Islet precursor cell (in vitro differentiated cells): ENCODE results near the gene ELOVL3.
"Not testable (repeated sequence)": the region's sequence is repeated elsewhere in the genome, so short reads cannot be mapped to it uniquely, and the experiment has no call there.

Experiments used
- DNase-seq: peaks from one replicate; pipeline ENCODE4 v3.0.0-alpha.2; 2018

Gene ELOVL3

DNA sequence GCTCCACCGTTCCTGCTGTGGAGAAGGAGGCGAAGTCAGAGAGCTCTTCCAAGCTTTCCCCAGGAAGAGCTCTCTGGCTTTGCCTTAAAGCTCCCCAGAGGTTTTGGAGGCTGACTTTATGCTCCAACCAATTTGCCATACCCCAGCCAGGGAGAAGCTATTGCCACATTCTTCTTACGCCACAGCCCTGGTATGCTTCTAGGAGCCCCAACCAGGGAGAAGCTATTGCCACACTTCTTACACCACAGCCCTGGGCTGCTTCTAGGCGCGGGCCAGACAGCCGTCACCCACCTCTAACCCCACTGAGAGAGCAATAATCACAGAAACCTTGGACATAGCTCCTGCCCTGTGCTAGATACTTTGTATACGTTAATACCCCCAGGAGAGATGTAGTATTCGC is 951 bp downstream of the ELOVL3 start:
- no peak for DNase-seq

DNA sequence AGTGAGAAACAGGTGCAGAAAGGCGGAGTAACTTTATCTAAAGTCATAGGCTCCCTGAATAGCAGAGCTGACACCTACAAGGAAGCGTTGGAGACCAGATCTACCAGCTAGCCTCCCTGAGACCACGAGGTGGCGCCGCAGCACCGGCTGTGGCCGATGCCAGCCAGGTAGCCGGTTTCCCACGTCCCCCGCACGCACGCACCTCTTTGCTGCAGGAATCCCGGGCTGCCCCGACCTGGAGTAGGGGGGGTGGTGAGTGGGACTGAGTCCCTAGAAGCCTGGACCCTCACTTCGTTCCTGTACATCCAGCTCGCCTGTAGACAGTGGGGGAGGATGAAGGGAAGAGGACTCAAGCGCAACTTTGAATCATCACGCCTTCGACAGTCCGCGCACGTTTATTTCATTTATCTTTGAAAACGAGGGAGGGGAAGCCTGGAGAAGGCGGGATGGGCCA is 3.7 kb downstream of the ELOVL3 start:
- peak; percentile 91 for DNase-seq

DNA sequence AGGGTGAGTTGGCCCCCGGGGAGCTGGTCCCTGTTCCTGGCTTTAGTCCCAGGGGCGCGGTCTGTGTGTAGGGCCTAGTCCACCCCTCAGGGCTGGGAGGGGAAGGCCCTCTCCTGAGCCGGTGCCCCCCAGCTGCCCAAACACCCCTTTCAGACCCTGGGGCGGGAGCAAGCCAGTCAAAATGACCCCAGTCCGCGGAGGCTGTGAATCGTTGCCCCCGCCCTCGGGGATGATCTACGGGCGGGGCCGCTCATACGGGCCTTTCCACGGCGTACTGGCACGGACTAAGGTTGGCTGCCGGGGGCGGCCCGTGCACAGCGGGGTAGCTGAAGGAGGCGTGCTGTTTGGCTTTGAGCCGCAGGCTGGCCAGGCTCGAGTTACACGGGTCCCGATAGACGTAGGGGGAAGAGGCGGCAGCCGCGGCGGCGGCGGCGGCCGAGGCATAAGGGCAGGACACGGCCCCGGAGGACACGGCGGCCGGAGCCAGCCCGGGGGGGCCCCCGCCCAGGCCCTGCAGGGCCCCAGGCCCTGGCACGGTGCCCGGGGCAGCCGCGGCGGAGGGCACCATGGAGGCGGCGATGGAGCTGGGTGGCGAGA is 4.3 kb downstream of the ELOVL3 start:
- DNase-seq: peak; percentile 79

DNA sequence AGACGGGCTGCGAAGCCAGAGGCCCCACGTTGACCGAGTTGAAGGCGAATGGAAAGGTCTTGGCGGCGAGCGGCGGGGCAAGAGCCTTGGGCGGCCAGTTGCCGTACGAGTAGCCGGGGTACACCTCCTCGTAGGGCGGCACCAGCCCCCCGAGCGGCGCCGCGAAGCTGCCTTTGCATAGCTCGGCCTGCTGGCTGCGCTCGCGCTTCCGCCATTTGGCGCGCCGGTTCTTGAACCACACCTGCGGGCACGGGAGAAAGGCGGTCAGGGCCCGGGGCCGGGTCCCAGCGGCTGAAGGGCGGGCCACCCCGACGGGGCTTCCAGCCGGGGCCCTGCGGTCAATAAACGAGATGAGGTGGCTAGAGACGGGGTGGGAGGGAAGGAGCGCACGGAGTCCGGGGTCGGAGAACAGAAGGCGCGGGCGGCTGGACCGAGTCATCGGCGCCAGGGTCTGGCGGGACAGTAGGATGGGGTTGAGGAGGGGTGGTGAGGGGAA is 4.8 kb downstream of the ELOVL3 start:
- DNase-seq: peak; percentile 62

DNA sequence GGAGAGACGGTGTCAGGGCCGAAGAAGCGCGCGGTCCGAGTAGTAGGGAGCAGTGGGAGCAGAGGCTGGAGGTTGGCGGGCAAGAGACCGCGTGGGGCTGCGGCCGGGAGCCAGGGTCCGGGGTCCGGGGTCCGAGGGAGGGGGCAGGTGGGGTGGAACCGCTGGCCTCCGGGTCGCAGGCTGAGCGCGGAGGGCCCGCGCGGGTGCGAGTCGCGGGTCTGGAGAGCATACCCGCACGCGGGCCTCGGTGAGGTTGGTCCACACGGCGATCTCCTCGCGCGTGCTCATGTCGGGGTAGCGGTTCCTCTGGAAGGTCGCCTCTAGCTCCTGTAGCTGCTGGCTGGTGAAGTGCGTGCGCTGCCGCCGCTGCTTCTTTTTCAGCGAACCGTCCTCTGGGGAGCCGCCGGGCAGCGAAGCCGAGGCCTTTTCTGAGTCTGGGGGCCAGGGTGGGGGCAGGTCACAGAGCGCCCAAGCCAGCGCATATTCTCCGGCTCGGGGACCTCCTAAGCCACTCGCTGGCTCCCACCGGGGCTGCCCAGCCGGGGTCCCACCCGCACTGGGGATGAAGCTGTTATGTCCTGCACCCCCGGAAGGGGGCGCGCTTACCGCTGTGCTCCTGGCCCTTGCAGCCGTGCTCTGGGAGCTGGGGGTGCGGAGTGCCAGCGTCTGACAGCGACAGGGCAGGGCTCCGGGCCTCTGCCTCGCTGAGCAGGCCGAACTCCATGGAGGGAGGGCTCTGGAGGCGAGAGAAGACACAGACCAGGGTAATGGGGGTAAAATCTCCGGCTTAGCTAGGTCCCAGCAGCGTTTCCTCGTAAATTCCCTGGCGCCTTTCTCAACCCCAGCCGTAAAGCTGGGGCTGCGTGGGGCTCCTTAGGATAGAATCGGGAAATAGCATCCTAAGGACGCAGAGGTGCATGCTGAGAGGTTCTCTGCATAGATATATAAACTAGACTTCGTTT is 5.5 kb downstream of the ELOVL3 start:
- peak; percentile 78 for DNase-seq

DNA sequence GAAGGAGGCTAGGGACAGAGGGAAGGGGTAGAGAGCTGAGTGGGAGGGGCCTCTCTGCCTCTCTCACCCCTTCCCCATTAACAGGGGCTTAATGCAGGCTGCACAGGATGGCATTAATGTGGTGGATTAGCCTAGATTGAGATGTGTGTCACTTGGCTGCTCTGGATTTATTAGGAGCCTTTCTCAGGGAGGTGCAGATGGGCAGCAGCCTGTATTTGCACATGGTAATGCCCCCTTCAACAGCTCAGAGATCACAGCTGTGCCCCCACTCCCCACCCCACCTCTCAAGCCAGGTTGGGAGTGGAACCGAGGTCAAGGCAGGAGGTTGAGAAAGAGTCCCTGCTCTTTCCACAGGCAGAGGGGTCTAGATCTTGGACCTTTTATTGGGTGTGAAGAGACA is 7.9 kb downstream of the ELOVL3 start:
- no peak for DNase-seq

DNA sequence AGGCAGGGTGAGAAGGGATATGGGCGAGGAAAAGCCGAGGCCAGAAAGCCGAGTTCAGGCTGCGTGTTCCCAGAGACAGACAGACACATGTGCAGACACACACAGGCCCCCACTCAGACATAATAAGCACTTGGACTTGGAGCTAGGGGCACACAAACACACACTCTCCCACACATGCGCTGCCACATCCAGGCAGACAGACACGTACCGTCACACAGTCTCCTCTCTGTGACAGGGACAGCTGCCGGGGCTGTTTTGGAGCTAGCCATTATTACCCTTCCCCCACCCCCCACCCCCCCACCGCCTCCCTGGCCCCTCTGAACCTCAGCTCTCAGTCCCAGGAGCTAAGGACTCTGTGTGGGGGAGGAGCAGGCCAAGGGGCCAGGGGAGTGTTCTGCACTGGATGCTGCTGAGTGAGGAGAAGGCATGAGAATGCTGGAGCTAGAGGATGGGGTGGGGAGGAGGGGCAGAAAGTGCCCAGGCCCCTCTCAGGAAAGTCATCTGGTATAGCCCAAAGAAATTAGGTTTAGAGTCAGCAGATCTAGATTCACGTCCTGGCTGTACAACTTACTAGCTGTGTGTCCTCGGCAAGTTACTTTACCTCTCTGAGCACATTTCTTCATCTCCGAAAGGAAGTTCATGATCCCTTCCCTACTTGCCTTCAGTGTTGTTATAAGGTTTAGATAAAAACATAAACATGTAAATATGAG is 8.9 kb downstream of the ELOVL3 start:
- DNase-seq: no peak

DNA sequence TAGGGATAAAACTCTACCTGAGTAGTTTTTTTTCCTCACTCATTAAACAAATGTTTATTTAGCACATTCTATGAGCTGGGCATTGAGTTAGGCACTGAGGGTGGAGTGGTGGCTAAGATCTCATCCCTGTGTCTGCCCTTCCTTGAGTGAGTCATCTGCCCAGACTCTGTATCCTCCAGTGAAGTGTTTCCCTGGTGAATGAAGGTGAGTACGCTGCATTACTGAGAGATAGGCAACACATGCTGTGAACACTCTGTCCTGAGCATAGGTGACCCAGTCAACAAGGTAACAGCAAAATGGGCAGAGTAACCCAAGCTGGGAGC is 9.5 kb downstream of the ELOVL3 start:
- DNase-seq: peak; percentile 69

DNA sequence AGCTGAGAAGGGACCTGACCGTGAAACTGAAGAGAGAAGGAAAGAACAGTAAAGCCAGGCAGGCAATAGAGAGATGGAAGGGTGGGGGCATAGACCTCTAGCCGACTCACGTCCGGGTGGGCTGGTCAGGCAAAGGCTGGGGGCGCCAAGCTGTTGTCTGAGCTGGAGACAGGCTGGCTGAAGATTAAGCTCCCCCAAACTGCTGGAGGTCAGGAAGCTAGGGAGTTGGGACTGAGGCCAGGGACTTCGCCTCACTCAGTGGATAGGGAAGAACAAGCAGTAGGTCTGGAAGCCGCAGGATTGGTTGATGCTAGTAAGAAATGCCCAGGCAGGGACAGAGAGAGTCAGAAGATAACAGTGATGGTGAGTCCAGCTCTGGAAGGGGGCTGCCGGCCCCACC is 9.9 kb downstream of the ELOVL3 start:
- DNase-seq: no peak

DNA sequence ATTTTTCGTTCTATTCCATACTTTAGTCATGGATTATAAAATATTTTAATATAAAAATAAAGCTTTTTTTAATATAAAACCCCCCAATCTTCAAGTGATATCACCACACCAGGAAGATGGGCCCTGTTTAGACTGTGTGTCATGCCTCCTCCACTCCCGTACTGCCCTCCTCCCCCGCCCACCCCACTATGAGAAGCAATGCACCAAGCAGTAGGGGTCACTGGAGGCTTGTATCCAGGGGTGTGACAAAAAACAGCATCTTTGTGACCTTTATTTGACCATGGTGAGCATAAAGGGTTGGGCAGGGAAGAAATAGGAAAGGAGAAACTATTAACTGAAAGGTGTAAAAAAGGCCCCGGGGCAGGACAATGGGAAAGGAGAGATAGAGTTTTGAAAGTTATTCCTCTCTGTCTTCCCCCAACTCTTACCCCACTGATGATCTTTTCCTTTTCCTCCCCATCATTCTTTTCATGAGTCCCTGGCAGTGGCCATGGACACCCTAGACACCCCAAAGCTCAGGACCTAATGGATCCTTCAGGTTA is 11.7 kb downstream of the ELOVL3 start:
- DNase-seq: no peak

DNA sequence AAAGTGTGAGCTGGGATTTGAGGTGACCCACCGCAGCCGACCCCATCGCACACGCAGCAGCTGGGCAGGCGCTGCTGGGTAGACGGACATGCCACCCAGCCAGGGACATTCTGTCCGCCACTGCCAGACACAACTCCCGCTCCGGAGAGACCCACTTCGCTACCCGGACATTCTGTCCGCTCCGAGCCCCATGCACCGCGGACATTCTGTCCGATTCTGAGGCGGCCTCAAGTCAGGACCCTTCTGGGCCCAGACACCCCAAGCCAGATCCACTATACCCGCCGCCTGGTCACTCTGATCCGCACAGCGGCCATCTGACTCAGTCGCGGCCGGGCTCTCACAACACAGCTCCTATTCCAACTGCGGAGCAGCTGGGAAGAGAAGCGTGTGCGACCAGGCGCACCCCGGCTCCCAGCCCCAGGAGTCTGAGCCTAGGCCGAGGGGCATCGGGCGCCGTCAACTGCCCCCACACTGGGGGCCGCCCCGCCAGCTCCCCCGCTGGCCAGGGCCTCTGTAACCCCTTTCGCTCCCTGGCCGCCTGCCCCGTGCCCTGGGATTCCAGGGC is 14.4 kb downstream of the ELOVL3 start:
- DNase-seq: no peak

DNA sequence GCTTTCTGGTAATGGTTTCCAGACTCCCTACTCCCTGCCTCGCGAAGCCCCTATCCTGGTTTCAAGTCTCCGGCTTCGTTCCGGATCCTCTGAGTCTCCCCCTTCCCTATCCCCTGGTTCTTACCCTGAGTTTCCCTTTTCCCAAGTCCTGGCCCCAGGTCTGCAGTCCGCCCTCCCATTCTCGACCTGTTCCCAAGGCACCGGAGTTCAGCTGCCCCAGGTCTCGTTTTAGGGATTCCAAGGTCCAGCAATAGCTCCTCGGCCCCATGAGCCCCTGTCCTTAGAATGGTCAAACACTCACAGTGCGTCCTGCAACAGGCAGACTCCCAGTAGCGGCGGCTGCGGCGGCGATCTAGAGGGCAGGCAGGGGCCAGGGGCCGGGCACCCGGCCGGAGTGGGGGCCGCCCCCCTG is 14.9 kb downstream of the ELOVL3 start:
- no peak for DNase-seq

DNA sequence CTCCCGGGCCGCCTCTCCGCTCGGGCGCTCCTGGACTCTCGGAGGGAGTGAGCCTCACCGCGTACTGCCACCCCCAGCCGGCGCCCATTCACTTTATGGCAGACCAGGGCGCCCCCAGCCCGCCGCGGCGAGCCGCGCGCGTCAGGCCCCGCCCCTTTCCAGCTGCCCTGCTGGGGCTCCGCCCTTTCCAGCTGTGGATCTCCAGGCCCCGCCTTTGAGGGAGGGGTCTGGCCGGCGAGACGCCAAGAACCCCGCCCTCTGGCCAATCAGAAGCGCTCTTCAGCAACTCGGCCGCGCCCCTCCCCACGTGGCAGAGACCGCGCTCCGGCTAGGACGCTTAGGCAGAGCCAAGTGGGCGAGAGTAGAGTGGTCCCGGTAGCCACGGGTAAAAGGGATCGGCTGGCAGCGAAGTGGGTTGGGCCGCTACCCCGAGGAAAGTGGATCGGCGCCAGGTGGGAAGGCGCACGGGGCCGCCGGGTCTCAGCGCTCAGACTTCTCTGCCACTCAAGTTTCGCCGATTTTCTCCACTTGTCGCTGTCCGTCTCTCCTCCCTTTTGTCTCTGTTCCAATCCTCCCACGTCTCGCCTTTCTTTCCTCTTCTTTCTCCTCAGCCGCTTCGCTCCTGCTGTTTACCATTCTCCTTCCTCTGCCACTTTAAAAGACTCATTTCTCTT is 15.5 kb downstream of the ELOVL3 start, which contains the start of gene PITX3:
Gene PITX3 (minus strand): TSS at position 69 of the 674 bp plus-strand sequence. CDS start 9,432 bp downstream, outside the sequence.
- DNase-seq: peak; percentile 97

DNA sequence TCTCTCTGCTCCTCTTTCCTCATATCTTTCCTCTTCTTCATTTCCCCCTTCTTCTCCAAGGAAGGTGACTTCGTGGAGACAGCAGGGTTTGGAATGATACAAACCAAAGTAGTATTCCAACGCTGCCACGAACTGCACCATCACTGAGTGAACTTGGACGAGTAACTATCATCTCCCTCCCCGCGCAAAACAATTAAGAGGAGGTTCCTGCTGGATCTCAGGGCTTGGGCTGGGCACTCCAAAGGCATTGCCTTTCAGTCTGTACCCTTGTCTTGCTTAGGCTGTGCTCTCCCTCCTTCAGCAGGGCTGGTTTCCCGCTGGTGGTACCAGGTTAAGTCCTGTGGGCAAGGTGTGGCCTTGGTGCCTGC is 16.0 kb downstream of the ELOVL3 start:
- no peak for DNase-seq

DNA sequence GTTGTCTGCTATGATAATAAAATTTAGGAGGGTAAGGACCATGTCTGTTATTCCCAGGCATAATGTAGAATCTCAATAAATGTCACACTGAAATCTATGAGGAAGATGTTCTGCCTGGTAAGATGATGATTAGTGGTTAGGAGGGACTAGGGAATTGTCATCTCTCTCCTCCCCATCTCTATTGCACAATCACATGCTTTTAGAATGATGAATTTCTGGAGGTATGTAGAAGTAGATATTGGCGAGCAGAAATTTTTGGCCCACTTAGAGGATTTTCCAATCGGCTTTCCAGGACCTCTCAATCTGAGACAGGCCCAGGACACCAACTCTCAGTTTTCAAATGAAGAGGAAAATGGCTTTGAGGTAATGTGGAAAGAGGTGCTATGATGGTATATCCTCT is 17.2 kb downstream of the ELOVL3 start:
- DNase-seq: no peak

DNA sequence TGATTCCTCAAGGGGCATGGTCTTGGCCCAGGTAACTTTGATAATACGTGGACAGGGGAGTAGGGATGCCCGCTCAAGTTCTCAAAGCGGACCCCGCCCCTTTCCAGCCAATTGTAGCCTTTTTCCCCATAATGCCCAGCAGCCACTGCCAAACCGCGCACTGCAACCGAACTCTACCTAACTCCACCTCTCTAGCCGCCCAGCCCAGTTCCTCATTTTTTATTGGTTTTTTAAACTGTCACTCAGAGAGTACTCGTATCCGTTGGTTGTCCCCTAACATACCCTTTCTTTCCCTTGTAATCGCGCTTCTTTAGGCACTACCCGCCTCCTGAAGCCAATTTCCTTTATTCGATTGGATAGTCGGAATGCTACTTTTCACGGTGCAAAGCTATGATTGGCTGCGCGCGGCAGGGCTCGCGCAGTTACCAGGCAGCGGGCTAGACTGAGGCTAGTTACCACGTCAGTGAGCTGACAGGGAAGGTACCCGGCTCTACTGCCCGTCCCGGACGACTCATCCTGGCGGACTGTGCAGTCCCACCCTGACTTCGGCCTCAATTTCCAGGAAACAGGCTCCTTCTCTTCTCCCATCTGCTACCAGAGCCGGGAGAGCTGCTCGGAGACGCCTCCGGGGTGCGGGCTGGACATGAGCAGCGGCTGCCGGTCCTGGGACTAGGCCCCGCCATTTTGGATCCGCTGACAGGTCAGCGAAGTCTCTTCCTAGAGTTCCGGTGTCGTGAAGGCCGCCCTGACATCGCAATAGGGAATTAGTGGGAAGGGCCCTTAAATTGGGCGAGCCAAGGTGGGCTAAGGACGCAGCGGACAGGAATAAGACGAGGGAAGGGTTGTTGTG is 19.2 kb downstream of the ELOVL3 start, which contains the start of gene GBF1:
Gene GBF1 (plus strand): TSS at position 451 of the 850 bp plus-strand sequence. CDS start 13,407 bp downstream, outside the sequence.
- peak; percentile 99 for DNase-seq

DNA sequence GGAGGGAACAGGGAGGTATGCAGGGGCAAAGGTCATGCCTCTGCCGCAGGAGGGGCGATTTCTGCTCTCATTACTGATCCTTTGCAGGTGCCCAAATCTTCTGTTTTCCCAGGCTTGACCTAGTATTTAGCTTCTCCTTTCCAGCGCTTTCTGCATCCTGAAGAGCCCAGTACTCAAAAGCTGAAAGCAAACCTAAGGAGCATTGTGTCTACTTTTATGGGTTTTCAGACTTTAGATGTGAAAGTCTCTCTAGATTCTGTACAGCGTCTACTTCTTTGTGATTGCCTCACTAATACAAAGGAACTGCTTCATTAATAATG is 19.8 kb downstream of the ELOVL3 start:
- no peak for DNase-seq

DNA sequence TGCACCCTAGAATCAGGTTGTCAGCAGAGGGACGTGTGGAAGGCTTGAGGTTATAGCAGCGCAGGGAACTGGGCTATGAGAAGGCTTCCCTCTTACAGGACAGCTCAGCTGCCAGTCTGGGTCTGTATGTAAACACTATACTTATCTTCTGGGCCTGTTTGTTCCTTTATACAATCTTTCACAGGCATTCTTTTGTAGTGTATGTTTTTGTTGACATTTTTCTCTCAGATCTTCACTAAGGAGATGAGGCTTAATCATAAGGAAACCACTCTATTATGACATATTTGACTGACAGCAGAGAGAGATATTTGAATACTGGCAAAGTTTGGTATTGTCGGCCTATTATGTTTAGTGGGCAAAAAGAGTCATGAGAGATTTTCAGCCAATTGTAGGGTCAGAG is 20.2 kb downstream of the ELOVL3 start:
- DNase-seq: no peak

DNA sequence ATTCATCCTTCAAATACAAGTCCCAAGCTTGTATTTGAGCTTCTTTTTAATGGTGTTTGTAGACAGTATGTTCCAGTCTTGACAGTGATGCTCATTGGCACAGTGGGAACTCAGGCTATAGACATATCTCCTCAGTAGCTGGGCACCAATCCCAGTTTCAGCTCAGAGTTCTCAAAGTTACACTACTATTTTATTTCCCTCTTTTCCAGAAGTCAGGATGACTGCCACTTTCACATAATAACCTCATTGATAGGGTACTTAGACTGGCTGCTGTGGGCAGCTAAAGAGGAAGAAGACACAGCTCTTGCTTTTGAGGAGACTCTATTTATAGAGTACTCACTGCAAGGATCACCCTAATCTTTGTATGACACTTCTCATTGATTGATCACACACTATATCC is 21.6 kb downstream of the ELOVL3 start:
- DNase-seq: no peak

DNA sequence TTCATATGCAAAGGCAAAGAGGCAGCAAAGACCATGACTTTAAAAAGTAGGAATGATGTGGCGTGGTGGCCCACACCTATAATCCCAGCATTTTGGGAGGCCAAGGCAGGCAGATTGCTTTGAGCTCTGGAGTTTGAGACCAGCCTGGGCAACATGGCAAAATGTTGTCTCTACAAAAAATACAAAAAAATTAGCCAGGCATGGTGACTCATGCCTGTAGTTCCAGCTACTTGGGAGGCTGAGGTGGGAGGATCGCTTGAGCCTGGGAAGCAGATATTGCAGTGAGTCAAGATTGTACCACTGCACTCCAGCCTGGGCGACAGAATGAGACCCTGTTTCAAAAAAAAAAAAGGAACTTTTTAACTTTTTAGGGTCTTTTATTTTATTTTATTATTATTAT is 26.4 kb downstream of the ELOVL3 start:
- DNase-seq: not testable (repeated sequence)

DNA sequence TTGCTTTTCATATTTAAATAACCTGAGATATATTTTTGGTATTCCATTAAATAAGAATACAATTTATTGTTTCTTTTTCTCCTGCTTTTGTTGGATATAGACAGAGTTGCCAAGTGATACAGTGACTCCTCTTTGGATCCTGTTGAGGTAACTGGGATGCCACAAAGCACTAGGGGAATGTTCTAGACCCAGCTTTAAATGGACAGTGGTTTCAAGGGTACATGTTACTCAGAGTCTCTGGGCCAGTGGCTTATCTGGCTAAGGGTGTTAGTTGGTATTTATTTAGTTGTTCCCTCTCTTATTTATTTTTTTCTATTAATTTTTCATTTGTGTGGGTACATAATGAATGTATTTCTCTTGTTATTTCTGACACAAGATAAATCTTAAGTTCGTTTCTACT is 28.3 kb downstream of the ELOVL3 start:
- no peak for DNase-seq
